ENCODE data around the gene REM1.

GRCh38 chr20:31473331-31474096 lies 1.6 kb upstream of the REM1 start:
- TF ChIP-seq REST (IDR thresholded peaks at IDR 0.05; ENCODE audit: low read depth) (no peak), TAF1 (IDR thresholded peaks at IDR 0.05; ENCODE audit: low read depth) (no peak), CREB1 (IDR thresholded peaks at IDR 0.05; ENCODE audit: low read depth) (no peak), EP300 (IDR thresholded peaks at IDR 0.05; ENCODE audit: borderline replicate concordance) (no peak), TEAD4 (IDR thresholded peaks at IDR 0.05) (no peak)
- TF ChIP-seq, protein P1, sequence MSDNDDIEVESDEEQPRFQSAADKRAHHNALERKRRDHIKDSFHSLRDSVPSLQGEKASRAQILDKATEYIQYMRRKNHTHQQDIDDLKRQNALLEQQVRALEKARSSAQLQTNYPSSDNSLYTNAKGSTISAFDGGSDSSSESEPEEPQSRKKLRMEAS (IDR thresholded peaks at IDR 0.05) = no peak
